ENCODE measurements around the gene UMAD1.

Gene UMAD1

DNA sequence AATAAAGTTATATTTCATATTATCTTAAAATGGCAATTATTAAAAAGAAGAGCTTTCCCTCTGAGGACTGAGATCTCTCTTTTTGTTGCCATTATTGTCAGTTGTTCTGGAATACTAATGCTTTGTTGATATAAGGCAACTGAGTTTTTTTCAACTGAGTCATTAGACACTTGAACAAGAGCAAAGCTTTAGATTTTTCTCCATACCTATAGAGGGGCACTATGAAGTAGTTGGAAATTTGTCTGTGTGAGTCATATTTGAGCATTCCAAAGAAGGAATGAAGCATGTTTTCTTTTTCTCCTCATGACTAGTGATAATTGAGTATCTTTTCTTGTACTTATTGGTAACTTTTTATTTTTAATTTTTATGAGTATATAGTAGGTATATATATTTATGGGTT is 53.3 kb downstream of the UMAD1 start:
- DNase-seq (ENCODE audit: low spot score), result no peak

DNA sequence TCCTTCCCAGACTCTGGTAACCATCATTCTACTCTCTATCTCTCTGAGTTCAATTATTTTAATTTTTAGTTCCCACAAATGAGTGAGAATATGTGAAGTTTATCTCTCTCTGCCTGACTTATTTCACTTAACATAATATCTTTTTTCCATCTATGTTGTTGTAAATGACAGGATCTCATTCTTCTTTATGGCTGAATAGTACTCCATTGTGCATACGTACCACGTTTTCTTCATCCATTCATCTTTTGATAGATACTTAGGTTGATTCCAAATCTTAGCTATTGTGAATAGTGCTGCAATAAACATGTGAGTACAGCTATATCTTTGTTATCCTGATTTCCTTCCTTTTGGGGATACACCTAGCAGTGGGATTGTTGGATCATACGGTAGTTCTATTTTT is 54.0 kb downstream of the UMAD1 start:
- DNase-seq (ENCODE audit: low spot score), result no peak

GRCh38 chr7:7695111-7695817 is 54.7 kb downstream of the UMAD1 start:
- DNase-seq (ENCODE audit: low spot score), result no peak

- DNase-seq (ENCODE audit: low spot score), result no peak
Measured at GRCh38 chr7:7696458-7697119, 56.0 kb downstream of the UMAD1 start.

DNA sequence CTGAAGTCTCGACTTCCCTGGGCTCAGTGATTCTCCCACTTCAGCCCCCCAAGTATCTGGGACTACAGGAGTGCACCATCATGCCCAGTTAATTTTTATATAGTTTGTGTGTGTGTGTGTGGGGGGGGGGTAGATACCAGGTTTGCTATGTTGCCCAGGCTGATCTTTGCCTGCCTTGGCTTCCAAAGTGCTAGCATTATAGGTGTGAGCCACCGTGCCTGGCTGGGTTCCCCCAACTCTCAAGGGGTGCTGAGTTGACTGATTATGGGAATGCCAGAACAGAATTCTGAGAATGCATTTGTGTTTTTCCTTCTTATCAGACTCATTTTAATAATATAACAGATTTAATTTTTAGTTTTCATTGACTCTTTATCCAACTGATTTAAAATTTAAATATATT is 58.4 kb downstream of the UMAD1 start:
- no peak for DNase-seq (ENCODE audit: low spot score)

GRCh38 chr7:7699380-7699779 is 58.8 kb downstream of the UMAD1 start:
- DNase-seq (ENCODE audit: low spot score), result no peak

DNA sequence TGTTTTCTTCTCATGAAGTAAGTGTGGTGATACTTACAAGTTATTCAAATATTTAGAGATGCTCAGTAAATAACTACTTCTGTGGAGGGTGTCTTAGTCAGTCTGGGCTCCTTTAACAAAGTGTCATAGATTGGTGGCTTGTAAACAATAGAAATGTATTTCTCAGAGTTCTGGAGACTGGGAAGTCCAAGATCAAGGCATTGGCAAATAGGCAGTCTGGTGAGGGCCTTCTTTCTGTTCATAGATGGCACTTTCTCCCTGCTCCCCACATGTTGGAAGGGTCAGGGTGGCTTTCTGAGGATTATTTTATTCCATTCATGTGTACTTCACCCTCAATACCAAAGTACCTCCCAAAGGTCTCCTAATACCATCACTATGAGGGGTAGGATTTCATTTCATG is 59.4 kb downstream of the UMAD1 start:
- no peak for DNase-seq (ENCODE audit: low spot score)

GRCh38 chr7:7701527-7701926 is 61.0 kb downstream of the UMAD1 start:
- DNase-seq (ENCODE audit: low spot score), result no peak

GRCh38 chr7:7702826-7703225 is 62.3 kb downstream of the UMAD1 start:
- DNase-seq (ENCODE audit: low spot score), result no peak

DNA sequence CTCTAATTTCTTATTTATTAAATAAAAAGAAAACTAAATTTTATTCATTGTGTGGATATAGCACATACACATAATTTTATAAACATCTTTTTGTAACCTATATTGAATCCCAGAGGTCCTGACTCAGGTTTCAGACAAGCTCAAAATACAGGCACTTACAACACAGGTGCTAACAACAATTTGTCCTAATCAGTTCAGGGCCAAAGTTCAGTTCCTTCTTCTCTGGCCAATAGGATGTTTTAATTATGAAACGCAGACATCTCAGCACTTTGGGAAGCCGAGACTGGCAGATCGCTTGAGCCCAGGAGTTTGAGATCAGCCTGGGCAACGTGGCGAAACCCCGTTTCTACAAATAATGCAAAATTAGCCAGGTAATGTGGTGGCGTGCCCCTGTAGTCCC is 62.9 kb downstream of the UMAD1 start:
- no peak for DNase-seq (ENCODE audit: low spot score)

GRCh38 chr7:7704867-7705266 is 64.3 kb downstream of the UMAD1 start:
- DNase-seq (ENCODE audit: low spot score), result no peak

DNA sequence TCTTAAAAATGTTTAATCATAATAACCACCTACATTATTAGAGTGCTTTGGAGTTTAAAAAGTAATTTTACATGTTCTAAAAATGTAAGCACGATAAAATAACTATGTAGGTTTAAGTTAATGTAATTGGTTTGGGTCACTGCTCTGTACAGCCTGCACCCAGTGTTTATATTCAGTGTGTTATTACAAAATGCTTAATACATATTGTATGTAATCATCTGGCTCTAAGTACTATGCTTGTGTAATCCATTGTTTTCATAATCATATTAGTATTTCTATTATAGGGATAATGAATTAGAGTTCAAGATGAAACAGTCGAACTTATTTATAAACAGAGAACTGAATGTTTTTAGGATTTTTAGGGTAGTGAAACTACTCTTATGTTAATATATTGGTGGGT is 64.8 kb downstream of the UMAD1 start:
- no peak for DNase-seq (ENCODE audit: low spot score)

- DNase-seq (ENCODE audit: low spot score), result no peak
Measured at GRCh38 chr7:7706101-7706511, 65.6 kb downstream of the UMAD1 start.

- DNase-seq (ENCODE audit: low spot score), result no peak
Measured at GRCh38 chr7:7706556-7707172, 66.1 kb downstream of the UMAD1 start.

- no peak for DNase-seq (ENCODE audit: low spot score)
Measured at GRCh38 chr7:7707246-7707645, 66.7 kb downstream of the UMAD1 start.

- DNase-seq (ENCODE audit: low spot score), result no peak
Measured at GRCh38 chr7:7707806-7708205, 67.3 kb downstream of the UMAD1 start.

DNA sequence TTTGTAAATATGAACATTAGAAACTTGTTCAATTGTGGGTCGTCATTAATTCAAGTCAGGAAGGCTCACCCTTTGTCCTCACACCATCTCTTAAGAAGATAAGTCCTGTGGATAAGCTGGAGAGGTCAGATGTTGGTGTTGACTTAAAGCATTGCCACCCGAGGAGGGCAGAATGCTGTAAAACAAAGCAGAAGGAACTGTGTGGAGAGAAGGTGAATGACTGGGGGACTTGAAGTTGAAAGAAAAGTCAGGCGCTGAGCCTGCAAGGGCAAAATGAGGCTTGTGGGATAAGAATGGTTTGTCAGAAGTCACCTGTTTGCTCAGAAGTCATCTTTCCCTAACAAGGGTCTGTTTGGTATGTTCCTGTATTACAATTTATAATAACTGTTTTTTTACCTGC is 68.7 kb downstream of the UMAD1 start:
- no peak for DNase-seq (ENCODE audit: low spot score)

GRCh38 chr7:7710469-7710868 is 69.9 kb downstream of the UMAD1 start:
- no peak for DNase-seq (ENCODE audit: low spot score)

GRCh38 chr7:7713730-7714129 is 73.2 kb downstream of the UMAD1 start:
- DNase-seq (ENCODE audit: low spot score), result no peak

DNA sequence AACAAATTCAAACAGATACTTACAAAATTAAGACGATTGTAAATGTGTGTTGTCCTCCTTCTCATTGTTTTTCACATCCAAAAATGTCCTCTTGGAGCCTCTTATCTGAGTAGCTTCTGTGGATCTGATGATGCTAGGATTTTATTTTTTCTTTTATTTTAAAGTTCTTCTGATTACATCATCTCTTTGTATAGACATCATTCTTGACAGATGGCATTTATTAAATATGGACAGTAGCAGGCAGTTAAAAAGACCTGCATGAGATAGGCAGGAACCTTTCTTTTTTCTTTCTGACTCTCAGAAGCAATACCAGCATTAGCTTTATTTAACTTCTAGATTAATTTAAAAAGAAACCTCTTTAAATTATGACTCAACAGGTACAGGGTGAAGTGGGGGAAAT is 77.9 kb downstream of the UMAD1 start, which contains the start of gene RPA3:
Gene RPA3, minus strand, starts transcription at position 116 of the 400 bp plus-strand sequence. CDS start 78,189 bp downstream, outside the sequence.
- DNase-seq (ENCODE audit: low spot score), result no peak

DNA sequence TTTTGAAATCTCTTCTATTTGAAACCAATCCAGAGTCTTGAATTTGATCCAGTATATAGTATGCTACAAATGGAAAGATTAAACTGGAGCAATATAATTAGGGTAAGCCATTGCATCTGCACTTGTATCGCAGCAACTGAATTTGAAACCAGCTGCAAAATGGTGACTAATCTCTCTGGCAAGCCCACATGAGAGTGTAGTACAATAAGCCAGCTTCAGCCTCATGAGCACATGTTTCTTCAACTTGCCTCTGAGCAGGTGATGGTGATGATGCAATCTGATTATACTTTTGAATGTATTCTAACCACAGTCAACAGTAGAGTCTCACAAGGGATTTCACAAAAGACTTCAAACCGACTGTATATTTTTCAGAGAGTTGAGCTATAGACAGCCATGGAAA is 78.7 kb downstream of the UMAD1 start:
- no peak for DNase-seq (ENCODE audit: low spot score)

GRCh38 chr7:7720193-7720592 is 79.6 kb downstream of the UMAD1 start:
- DNase-seq (ENCODE audit: low spot score), result no peak

Measured in hematopoietic multipotent progenitor cell treated with erythropoietin and hydrocortisone succinate and interleukin-3 and kit ligand, for 17 days (in vitro differentiated cells).